ENCODE measurements around the gene VPS13D. TPM values are rescaled to one million over a fixed set of nuclear protein-coding genes. Genes with fewer than 3 reads are reported as not detected.

Gene VPS13D
- total and polyA plus RNA-seq, 9 donors: 19.8 to 59.3 (median 41.8) TPM

DNA sequence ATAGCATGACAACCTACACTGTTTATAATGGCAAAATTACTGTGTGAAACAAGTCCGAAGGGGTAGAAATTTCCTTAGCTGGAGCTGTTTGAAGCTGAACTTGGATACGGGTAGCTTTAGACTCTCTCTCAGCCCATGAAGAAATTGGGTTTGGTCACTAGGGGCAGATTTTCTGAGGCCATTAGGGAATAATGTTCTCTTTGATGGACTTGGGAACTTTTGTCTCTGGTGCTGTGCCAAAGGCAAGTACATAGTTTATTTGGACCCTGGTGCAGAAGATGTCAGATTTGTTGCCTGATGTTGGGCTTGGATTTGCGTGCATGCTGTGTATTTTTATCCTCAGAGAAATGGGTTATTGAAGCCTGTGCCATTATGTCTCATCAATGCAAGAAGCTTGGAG is 109.6 kb downstream of the VPS13D start:
- intact Hi-C loops (cut with DNase I): no loop called here
- Histone ChIP-seq H3K4me1 (ENCODE audit: insufficient read depth) (peaks cover 23% of the 10 kb centered on the region), H3K27me3 (no peaks in the 10 kb centered on the region), H3K9me3 (no peaks in the 10 kb centered on the region), H3K27ac (no peak overlapping the region), H3K36me3 (no peaks in the 10 kb centered on the region), H3K4me3 (no peak overlapping the region)
- no peak for TF ChIP-seq EP300 (IDR thresholded peaks at IDR 0.05)
- TF ChIP-seq, protein P1, sequence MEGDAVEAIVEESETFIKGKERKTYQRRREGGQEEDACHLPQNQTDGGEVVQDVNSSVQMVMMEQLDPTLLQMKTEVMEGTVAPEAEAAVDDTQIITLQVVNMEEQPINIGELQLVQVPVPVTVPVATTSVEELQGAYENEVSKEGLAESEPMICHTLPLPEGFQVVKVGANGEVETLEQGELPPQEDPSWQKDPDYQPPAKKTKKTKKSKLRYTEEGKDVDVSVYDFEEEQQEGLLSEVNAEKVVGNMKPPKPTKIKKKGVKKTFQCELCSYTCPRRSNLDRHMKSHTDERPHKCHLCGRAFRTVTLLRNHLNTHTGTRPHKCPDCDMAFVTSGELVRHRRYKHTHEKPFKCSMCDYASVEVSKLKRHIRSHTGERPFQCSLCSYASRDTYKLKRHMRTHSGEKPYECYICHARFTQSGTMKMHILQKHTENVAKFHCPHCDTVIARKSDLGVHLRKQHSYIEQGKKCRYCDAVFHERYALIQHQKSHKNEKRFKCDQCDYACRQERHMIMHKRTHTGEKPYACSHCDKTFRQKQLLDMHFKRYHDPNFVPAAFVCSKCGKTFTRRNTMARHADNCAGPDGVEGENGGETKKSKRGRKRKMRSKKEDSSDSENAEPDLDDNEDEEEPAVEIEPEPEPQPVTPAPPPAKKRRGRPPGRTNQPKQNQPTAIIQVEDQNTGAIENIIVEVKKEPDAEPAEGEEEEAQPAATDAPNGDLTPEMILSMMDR (IDR thresholded peaks at IDR 0.05): no peak
- TF ChIP-seq POLR2A (IDR thresholded peaks at IDR 0.05): no peak
- 53 to 79% (median 59%) methylated on average over 3 of the region's 3 CpGs for WGBS, 3 donors
- no peak for DNase-seq

DNA sequence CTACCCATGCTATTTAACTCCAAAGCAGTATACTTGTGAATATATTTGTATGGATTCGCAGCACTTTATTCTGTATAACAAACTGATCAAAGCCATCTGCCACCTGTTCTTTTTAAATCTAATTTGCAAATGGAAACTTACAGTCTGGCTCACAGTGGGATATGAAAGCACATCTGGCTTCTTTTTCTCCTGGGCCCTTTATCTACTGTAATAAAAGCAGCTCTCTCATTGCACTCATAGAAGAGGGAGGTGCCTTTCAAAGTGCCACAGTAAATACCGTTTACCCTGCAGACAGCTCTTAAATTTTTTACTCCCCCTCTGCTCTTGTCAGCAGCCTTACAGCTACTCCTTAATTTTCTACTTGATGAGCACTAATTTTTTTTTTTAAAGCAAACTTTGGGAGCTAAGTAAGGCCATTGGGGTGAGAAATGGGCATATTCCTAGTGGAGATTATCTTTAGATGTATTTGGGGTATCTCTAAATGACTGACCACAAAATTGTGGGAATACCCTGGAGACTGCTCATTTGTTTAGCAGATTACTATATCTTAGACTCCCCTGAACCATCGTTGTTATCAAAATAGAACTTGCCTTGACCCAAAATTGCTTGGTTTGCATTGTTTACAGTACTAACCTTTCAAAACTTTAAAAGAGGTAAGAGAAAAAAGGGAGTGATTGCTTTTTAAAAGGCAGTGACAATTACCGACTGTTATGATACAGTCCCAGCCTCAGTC is 110.1 kb downstream of the VPS13D start:
- H3K27ac ChIP-seq: no peak overlapping the region
- H3K4me3 ChIP-seq: no peak overlapping the region
- no peak for TF ChIP-seq EP300 (IDR thresholded peaks at IDR 0.05)
- no peak for TF ChIP-seq POLR2A (IDR thresholded peaks at IDR 0.05)
- TF ChIP-seq, protein P1 (IDR thresholded peaks at IDR 0.05): no peak
- H3K4me1 ChIP-seq (ENCODE audit: insufficient read depth): peaks cover 26% of the 10 kb centered on the region
- H3K36me3 ChIP-seq: no peaks in the 10 kb centered on the region
- H3K9me3 ChIP-seq: no peaks in the 10 kb centered on the region
- intact Hi-C loops (cut with DNase I): no loop called here
- H3K27me3 ChIP-seq: no peaks in the 10 kb centered on the region
- DNase-seq: no peak
- WGBS, 3 donors: 20 to 27% (median 24%) methylated on average over 4 of the region's 4 CpGs

DNA sequence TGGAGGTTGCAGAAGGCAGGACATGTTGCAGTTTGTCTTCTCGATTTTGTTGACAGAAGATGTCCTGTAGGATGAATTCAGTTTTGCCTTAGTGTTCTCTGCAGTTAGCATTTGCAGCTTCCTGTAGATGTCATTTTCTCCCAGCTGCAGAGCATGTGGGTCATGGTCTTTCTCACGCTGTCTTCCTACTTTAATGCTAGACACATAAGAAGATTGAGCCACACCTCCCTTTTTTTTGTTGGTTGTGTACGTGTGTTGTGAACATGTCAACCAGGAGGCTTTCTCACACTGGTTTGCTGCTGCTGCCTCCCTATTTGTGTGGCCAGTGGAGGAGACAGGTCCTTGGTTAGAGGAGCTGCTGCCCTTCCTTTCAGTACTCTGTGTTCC is 110.7 kb downstream of the VPS13D start:
- DNase-seq: no peak
- Histone ChIP-seq H3K4me1 (ENCODE audit: insufficient read depth) (peaks cover 26% of the 10 kb centered on the region), H3K27me3 (no peaks in the 10 kb centered on the region), H3K27ac (no peak overlapping the region), H3K9me3 (no peaks in the 10 kb centered on the region), H3K4me3 (no peak overlapping the region), H3K36me3 (no peaks in the 10 kb centered on the region)
- TF ChIP-seq EP300 (IDR thresholded peaks at IDR 0.05) (no peak), POLR2A (IDR thresholded peaks at IDR 0.05) (no peak)
- TF ChIP-seq, protein P1 (IDR thresholded peaks at IDR 0.05): no peak
- intact Hi-C loops (cut with DNase I): no loop called here
- WGBS, 3 donors: 23 to 41% (median 37%) methylated on average over 3 of the region's 3 CpGs

DNA sequence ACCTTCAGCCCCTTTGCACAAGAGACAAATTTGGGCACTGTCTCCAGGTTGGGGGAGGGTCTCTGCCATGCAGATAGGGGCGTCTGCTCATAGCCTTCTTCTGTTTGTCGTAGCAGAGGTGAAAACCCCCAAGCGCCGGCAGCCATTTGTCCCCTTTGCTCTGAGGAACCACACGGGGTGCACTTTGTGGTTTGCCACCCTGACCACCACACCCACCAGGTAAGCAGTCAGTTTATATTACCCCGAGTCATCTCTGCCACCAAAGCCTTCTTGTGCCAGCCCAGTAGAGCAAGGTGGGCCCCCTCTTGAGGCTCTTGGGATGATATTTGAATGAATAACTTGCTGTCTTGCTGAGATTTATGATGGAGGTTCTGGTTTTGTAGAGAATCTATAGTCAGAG is 111.8 kb downstream of the VPS13D start:
- Histone ChIP-seq H3K4me3 (no peak overlapping the region), H3K27ac (no peak overlapping the region), H3K9me3 (no peaks in the 10 kb centered on the region), H3K4me1 (ENCODE audit: insufficient read depth) (peaks cover 19% of the 10 kb centered on the region), H3K27me3 (no peaks in the 10 kb centered on the region), H3K36me3 (no peaks in the 10 kb centered on the region)
- intact Hi-C loops (cut with DNase I): no loop called here
- DNase-seq: no peak
- WGBS, 3 donors: 88 to 95% (median 90%) methylated on average over 6 of the region's 6 CpGs
- TF ChIP-seq POLR2A (IDR thresholded peaks at IDR 0.05): no peak
- TF ChIP-seq, protein P1 (IDR thresholded peaks at IDR 0.05): no peak
- no peak for TF ChIP-seq EP300 (IDR thresholded peaks at IDR 0.05)

Data from ovary (tissue), 9 donors.